Hepatic stellate cell (primary cell): ENCODE data around the gene OR14A2.
A peak's percentile ranks its signal among the peaks of the same experiment; 100 is the strongest.
"Not testable (repeated sequence)": the region's sequence is repeated elsewhere in the genome, so short reads cannot be mapped to it uniquely, and the experiment has no call there.

Experiments
- DNase-seq: peaks from one replicate; pipeline ENCODE4 v3.0.0; 2011; ENCODE audit warnings: low spot score

The OR14A2 gene

DNA sequence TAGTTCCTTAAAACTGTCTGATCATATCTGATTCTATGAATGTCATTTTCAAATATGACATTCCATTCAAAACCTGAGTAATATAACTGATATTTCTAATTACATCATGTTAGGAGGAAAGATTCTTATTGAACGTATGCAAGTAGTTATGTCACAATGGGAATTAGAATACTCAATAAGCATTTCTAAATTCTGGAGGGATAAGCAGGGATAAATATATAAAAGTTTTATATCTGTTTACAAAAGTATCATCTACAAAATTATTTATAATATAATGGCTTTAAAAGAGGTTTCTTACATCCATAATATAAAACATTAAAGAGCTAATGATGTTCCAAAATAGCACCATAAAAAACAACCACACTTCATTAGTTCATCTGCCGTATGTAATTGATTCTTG is at the start of gene OR14A2:
OR14A2 (minus strand) TSS at position 101 of the 400 bp plus-strand sequence.
- peak; percentile 4 for DNase-seq

DNA sequence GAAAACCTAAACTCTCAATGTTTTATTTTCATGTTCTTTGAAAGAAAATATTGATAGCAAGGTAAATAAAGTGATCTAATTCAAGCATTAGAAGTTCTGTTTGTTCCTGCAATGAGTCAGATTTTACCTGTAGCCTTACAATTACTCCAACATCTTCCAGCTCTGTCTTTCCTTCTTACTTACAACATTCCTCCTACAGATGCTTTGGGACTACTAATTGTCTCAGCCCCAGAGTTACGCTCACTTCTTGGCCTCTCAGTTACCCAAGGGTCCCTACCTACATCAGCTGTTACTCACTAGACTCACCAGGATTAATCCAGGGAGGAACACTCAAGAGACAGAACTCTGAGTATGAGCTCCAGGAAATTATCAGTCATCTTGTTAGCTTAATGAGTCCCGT is 49.6 kb upstream of the OR14A2 start:
- DNase-seq: no peak

DNA sequence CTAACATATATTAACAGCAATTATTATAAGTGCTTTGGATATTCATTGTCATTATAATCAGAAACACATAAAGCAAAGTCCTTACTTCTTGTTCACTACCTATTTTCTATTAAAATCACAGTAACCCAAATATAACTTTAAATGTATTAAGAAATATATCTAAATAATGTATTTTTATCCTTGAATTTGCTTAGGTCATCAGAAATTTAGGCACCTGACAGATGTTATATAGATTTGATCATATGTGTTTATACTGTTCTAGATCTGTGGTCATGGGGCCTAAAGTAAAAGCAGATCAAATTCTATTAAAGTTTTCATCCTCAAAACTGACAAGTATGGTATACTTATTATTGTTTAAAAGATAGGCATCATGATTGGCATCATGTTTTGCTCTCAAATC is 21.7 kb upstream of the OR14A2 start:
- no peak for DNase-seq

DNA sequence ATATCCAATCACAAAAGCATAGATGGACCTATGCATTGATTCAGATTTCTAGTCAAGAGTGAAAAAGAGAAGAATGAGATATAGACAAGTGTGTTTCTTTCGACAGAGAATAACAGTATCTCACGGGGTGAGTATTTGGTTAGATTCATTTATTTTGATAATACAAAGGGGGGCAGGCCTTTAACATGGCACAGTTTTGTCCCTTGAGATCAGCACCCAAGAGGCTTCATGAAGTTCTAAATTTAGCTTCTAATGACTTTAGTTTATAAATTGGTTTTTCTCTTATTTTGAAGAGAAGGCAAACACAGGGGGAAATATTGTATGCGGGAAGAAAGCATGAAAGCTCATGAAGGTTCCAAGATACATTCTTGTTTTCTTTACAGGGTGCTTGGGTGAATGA is 12.5 kb upstream of the OR14A2 start, which contains the start of gene OR1C1:
OR1C1 (minus strand) TSS at position 101 of the 400 bp plus-strand sequence. CDS start 2,150 bp downstream, outside the sequence.
- DNase-seq: no peak

DNA sequence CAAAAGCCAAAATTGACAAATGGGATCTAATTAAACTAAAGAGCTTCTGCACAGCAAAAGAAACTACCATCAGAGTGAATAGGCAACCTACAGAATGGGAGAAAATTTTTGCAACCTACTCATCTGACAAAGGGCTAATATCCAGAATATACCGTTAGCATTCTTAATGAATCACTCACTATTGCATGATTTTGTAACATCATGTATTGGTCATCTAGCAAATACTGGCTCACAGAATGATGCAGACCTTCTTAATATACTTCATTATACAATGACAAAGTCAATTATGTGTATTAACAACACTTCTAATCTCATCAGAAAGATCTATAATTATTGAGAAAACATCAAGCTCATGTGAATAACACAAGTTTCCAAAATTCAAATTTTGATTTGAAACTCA is 6.4 kb upstream of the OR14A2 start:
- DNase-seq: not testable (repeated sequence)

DNA sequence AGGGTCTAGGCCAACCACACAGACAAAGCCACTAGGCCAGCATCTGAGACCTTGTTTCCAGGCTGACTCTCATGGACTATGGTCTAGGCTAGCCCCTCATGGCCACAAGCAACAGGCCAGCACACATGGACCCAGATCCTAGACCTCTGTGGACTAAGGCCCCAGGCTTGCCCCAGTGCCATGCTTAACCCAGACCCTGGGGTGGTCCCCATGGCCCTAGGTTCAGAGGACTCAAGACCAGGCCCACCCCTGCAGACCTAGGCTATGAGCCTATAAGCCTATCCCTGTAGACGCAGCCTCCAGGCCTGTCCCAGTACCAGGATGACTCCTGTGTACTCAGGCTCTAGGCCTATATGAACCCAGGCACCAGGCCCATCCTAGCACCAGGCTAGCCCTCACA is 1.9 kb upstream of the OR14A2 start:
- no peak for DNase-seq

DNA sequence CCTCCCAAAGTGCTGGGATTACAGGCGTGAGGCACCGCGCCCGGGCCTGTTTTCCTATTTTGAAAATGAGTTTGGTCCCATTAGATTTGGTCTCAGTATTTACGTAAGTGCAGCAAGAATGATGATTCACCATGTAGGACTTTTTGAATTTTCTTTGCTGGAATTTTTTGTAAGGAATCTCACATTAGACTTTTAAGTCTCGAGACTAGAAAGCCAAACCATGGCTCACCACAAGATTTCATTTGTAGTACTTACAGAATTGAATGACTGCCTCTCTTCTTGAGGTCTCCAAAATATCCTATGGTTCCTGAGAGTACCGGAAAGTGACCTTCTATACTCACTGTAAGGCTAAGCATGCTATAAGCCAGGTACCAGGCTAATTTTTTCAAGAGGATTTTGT is 325 bp downstream of the OR14A2 start:
- DNase-seq: peak; percentile 34

DNA sequence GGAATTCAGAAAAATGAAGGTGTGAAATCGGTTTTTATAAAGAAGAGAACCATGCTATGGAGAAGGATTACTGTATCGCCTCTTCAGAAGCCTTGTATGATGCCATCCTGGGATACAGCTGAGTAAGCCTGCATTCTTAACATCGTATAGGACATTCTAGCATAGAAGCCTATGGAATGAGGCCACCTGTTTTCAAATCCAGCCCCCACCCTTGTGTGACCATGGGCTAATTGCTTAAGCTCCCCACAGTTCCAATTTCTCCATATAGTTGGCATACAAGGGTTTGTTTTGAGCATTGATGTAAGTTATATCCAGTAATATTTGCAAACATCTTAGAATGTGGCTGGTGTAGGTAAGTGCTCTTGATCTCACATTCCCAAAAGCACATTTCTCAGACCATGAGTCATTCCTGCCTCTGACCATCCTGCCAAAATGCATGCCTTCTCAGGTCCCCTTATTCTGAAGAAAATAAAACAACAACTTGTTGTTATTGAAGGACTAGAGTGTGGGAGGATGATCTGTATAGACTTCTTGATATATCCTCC is 1.5 kb downstream of the OR14A2 start:
- peak; percentile 6 for DNase-seq

DNA sequence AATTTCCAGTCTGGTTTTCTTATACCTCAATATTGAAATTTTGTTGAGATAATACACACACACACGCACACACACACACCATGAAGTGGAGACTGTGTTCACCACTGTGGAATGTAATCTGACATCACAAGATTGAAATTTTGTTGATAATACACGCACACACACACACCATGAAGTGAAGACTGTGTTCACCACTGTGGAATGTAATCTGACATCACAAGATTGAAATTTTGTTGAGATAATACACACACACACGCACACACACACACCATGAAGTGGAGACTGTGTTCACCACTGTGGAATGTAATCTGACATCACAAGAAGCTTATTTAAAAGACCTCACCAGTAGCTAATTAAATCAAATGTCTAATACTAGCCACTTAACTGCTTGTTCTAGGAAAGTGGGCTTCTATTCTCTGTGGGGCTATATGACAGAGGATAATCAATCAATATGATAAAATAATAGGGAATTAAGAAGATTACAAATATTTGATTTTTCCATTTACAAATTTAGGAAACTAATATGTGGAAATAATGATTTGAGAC is 5.7 kb downstream of the OR14A2 start:
- DNase-seq: peak; percentile 9

DNA sequence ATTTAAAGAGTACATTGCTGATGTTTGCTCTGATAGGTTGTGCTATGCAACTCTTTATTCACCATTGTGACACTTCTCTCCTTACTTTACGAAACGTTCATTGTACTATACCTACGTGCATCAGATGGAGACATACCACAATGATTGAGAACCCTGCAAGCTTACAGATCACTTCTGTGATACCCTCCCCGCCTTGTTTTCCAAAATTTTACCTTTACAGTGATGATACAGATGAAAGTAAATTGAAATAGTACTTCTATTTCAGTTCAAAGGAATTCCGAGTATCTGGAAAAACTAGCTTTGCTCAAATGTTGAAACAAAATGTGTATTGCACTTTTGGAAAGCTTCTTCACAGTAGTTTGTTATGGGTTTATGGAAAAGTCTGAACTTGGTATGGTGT is 6.2 kb downstream of the OR14A2 start:
- no peak for DNase-seq

DNA sequence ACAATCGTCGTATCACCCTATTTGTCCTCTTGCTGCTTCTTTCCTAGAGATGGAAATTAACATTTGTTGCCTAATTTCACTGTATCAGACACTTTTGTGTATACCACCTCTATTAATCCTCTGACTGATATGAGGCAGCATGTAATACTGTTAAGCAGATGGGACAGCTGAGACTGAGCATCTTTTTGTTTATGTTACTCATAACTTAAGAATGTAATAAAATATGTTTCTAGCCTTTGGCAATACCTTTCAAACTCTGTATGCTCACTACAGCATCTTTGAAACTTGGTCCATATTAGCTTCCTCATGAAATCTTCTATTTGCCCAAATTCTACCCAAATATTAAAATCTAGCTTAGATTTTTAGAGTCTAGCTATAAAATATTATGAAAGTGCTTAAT is 7.2 kb downstream of the OR14A2 start:
- peak; percentile 7 for DNase-seq

DNA sequence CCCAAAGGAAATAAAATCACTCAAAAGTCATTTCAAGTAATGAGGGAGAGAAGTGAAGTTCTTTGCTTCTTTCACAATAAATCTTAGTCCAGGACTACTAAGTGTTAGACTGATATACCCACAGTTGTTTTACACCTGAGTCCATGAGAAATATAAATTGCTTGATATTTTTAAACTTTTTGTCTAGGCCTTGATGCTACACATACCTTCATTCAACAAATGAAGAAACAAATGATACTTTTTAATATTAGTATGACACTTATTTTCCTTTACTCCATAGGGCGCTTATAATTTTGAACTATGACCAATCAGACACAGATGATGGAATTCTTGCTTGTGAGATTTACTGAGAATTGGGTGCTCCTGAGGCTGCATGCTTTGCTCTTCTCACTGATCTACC is 9.6 kb downstream of the OR14A2 start, which contains the start of gene OR14K1:
OR14K1 (plus strand) TSS at position 301 of the 400 bp plus-strand sequence; CDS start at position 301, 0 bp downstream.
- DNase-seq: no peak

DNA sequence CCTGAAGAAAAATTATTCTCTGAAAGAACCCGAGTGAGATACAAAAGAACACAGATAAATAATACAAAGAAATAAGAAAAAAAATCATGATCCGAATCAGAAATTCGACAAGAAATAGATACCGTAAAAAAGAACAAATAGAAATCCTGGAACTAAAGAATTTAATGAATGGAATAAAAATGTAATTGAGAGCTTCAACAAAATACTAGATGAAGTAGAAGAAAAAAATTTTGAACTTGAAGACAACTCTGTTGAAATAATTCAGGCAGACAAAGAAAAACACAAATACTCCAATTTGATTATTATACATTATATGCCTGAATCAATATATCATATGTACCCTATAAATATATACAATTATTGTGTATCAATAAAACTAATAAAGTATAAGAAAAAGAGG is 26.7 kb downstream of the OR14A2 start:
- no peak for DNase-seq

DNA sequence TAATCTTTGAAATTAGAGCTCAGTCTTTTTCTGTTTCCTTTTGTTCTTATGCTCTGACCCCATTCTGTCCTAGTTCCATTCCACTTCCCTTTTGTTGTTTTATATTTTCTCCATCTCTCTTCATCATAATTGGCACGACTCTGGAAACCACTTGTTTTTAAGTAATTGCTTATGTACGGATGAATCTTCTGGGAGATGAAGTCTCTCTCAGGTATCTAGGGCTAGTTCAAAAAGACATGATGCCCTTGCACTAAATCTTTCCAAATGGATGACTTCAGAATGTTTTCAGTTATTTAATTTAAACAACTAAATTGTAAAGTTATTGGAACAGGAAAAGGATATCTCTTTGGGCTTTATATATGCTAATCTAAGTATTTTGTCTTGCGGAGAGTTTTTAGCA is 31.4 kb downstream of the OR14A2 start, which contains the start of gene OR6F1:
OR6F1 (minus strand) TSS at position 101 of the 400 bp plus-strand sequence. CDS start 3,891 bp downstream, outside the sequence.
- no peak for DNase-seq

DNA sequence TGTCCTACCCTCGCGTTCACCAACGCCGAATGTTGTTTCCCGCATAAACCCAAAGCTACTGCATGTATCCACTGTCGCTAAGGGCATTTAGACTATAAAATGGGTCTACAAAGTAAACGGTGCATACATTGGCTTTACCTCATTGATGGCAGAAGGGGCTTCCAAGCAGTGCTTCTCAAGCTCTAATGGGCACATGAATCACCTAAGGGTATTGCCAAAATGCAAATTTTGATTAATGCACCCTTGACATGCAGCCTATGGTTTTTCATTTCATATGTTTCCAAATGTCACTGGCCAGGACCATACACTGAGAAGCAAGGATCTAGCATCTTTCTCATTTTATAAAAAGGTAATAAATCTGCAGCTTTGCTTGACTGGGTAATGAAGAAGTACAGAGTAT is 34.2 kb downstream of the OR14A2 start:
- DNase-seq: no peak

DNA sequence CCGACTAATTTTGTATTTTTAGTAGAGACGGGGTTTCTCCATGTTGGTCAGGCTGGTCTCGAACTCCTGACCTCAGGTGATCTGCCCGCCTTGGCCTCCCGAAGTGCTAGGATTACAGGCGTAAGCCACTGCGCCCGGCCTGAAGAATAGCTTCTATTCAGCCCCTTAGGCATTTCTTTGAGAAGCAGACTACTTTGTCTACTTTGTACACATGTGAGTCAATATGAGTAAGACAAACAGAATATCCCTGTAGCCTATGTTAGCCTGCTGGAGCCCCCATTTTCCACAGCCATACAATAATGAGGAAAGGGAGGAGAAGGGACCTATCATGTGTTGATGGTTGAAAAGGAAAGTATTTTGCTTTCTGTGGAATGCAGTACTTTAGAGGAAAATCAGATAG is 37.3 kb downstream of the OR14A2 start:
- not testable (repeated sequence) for DNase-seq

DNA sequence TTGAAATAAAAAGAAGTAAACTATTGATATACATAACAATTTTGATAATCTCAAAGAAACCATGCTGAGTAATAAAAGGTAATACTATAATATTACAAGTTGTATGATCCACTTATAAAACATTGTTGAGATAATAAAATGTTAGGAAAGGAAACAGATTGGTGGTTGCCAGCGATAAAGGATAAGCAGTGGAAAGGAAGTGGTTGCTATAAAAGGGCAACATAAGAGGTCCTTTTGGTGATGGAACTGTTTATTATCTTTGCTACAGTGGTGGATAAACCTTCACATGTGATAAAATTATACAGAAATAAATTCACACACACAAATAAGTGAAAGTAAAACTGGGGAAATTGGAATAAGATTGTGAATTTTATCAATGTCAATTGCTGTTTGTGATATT is 46.6 kb downstream of the OR14A2 start:
- no peak for DNase-seq

DNA sequence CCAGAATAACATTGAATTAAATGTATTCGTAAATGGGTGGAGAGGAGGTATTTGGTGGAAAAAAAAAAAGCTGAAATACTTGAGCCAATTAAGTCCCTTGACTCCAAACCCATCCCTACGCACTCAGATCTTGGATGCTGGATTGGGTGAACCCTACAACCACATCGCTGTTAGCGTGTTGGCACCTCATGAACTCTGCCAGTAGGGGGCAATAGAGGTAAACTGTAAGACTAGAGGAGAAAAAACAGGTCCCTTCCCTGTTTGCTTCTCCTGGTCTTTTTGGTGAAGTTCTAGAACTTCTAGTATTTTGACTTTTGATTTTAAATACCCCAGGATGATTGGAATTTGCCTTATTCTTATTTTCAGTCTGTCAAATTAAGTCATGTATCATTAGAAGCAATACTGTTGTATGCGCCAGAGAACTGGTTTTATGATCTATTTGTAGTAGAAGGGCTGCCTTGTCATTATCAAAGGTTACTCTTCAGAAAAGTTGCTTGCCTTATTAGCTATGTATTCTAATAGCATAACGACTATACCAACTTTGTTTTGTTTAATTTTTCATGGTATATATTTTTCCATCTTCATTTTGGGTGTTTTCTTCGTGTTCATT is 66.5 kb downstream of the OR14A2 start:
- DNase-seq: peak; percentile 29

DNA sequence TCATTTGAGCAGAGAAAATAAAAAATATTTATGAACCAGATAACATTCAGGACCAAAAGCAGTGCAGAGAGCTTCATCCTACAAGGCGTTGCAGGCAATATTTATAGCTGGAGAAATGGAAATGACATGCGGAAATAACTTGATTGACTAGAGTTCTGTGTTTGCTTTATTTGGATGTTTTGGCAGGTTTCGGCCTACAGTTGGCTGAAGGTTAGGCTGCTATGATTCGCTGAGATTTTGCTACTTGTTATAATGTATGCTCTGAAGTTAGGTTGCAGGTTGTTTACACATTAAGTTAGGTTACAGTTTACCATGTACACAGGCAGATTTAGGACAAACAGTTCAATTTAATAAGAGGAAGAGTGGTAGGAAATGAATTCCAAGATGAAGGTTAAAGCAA is 67.8 kb downstream of the OR14A2 start:
- DNase-seq: no peak

DNA sequence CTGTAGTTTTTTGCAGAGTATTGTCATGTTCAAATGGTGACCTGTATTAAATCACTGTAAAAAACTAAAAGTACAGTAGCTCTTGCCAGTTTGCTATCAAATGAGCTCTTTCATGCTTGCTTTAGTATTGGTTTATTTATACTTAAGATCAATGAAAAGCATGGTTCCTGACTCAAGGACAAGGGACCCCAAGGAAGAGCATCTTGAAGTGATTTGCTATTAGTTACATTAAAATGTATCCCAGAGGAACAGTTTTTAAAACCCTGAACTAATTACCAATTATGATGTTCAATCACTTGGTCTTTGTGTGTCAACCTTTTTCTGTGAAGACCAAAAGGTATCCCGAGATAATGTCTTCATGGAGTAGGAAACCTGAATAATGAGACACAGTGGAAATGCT is 68.3 kb downstream of the OR14A2 start, which contains the start of gene OR13G1:
OR13G1 (minus strand) TSS at position 101 of the 400 bp plus-strand sequence. CDS start 6,698 bp downstream, outside the sequence.
- DNase-seq: no peak
